ENCODE data around the gene GPANK1.
A peak's percentile ranks its signal among the peaks of the same experiment; 100 is the strongest.

GPANK1 gene

GRCh38 chr6:31661262-31662123, 3.3 kb downstream of the GPANK1 start:
- no peak for DNase-seq

DNA sequence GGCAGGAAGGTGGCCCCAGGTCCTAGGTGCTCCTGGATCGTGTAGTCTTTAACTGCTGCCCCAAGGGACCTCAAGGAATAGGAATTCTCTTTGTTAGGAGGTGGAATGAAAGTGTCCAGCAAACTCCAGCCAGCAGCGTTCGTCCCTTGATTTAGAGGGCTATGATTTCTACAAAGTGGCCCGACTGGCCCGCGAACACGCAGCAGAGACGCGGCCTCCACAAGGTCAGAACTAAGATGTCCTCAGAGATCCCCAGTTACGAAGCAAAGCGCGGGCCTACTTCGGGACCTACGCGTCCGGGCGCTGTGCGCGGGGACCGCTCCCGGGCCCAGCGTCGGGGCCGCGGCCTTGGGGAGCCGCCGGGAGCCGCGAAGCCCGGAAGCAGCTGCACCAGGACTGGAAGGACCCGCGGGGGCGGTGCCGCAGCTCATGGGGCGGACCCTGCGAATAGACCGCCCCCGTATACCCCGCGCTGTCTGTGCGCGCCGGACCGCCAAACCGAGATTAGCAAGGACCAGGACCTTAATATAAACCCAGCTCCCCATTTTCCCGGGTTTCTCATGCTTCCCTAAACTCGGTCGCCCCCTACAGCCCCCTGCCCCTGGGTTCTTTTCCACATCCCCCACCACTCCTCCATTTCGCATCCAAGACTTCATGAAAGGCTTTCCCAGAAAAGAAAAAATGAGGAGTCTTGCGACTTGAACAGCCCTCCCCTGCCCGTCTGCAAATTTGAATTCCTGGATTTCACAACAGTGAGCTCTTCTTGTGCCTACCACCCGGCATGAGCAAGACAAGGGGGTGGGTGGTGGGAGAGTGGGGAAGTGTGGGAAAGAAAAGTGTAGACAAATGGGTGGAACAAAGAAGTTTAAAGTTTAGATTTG, 4.2 kb downstream of the GPANK1 start, which contains the start of gene C6orf47:
C6orf47 (minus strand) TSS at position 398 of the 881 bp plus-strand sequence. CDS start 831 bp downstream, outside the sequence.
- DNase-seq: peak; percentile 71

DNA sequence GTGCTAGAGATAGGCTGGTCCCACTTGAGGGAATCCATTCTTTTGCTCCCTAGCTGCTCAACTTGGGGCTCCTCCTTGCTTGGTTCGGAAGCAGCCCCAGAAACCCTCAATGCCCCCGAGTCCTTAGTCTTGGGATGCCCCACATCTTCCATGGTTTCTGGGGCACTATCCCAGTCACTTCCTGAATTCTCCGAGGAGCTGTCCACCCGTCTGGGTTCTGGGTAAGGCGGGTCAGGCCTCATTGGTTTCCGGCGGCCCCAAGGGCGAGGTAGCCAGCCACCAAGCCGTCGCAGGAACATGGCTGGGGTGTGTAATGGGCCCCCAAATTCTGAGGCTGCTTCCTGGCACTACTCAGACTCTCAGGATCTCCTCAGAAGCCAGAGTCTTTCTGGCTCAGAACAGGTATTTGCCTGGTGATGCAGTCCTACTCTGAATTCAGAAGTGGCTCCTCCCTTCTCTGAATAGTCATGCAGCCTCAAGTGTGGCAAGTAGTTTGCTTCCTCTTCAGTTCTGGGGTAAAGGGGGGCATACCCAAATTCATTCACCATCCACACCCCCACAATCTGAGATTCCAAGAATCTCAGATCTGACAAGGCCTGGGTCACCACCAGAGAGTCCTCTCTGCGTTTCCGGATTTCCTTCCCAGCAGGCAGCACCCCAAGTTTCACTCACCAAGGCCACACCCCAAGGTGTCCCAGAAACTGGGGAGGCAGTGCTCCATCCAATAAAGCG, 5.0 kb downstream of the GPANK1 start:
- peak; percentile 57 for DNase-seq

- DNase-seq: no peak
These were observed 5.7 kb downstream of the GPANK1 start for GRCh38 chr6:31658983-31659648.

GRCh38 chr6:31658158-31658688, 6.6 kb downstream of the GPANK1 start:
- DNase-seq: no peak

- DNase-seq: peak; percentile 29
These were observed 7.2 kb downstream of the GPANK1 start for GRCh38 chr6:31657406-31658157.

DNA sequence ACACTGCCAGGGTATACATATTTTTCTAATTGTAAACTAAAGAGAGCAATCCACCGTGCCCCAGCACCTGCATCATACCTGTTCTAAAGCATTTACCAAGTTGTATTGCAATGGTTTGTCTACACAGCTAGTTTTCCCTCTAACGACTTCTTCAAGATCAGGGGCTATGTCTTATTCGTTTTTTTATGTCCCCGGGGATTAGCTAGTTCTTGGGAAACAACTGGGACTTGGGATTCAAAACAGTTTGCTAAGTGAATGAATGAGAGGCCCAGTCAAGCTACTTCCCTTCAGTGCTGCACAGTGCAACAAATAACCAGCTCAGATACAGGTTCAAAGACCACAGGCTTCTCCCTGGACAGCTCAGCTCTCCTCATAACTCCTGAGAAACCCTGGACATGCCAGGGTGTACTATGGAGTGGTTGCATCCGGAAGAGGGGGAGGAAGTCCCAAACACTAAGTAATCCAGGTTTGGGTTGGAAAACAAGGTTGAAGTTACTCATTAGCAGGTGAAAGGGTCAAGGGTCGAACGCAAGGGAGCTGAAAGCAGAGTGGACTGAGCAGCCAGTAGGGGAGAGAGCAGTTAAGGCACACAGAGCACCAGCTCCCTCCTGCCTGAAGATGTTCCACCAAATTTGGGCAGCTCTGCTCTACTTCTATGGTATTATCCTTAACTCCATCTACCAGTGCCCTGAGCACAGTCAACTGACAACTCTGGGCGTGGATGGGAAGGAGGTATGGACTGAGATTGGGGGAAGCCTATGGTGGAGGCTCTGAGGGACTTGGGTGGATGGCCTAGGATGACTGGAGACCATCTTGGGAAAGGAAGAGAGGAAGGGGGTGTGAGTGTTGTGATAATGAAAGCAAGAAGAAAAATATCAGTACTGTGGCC, 9.2 kb downstream of the GPANK1 start, which contains the start of gene APOM:
APOM (plus strand) TSS at position 546 of the 889 bp plus-strand sequence; CDS start at position 619, 73 bp downstream.
- DNase-seq: no peak

GRCh38 chr6:31654574-31655348, 10.0 kb downstream of the GPANK1 start:
- no peak for DNase-seq

- DNase-seq: no peak
These were observed 11.7 kb downstream of the GPANK1 start for GRCh38 chr6:31652925-31653724.

- DNase-seq: peak; percentile 51
These were observed 13.1 kb downstream of the GPANK1 start for GRCh38 chr6:31651602-31652191.

- DNase-seq: no peak
These were observed 19.5 kb downstream of the GPANK1 start for GRCh38 chr6:31645325-31645724.

DNA sequence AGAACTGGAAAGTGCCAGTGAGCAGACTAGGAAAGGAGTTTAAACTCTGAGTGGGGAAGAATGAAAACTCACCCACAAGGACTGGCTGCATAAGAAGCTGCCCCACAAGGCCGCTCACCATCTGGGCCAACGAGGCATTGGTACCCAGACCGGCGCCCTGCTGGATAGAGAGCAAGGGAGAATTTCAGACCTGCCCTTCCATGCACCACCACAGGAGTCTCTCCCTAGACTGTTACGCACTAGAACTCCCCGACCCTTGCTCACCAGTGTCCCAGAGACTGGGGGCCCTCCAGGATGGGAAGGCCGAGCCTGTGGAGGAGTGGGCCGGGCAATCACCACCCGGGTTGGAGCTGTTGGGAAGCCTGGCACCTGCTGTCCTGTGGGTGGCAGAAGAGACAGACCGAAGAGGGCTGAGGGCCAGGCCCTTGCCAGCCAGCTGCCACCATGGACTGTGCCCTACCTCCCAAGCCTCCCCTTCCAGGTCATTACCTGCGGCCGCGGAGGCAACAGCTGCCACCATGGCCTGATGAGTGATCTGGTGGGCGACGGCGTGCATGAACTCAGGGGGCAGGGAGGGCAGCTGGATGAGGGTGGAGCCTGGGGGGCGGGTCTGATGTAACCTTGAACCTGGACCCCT, 20.9 kb downstream of the GPANK1 start:
- no peak for DNase-seq

DNA sequence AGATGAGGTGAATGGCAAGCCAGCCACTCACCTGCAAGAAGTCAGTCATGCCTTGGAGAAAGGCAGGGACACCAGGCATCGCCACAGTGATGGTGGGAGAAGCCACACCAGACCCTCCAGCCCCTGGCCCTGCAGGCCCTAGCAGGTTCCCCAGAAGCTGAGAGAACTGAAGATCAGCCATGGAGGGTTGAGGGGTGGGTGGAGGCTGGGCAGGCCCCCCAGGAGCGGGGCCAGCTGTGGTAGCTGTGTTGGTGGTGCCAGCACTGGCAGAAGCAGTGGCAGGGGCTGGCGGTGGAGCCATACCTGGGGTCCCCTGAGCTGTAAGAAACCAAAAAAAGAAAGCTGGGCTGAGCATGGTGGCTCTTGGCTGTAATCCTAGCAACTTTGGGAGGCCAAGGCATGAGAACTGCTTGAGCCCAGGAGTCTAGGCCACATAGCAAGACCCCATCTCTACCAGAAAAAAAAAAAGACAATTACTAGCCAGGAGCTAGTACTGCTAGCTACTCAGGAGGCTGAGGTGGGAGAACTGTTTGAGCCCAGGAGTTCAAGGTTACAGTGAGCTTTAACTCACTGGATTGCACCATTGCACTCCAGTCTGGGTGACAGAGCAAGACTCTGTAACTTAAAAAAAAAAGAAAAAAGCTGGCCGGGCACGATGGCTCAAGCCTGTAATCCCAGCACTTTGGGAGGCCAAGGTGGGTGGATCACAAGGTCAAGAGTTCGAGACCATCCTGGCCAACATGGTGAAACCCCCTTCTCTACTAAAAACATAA, 21.8 kb downstream of the GPANK1 start:
- no peak for DNase-seq

GRCh38 chr6:31641370-31641769, 23.4 kb downstream of the GPANK1 start:
- no peak for DNase-seq

- DNase-seq: no peak
These were observed 24.2 kb downstream of the GPANK1 start for GRCh38 chr6:31640612-31641011.

GRCh38 chr6:31639449-31639861, 25.3 kb downstream of the GPANK1 start:
- DNase-seq: no peak

- no peak for DNase-seq
These were observed 25.8 kb downstream of the GPANK1 start for GRCh38 chr6:31639043-31639442.

Data from CD4-positive, alpha-beta T cell treated with Interleukin-4 for 4 hours (primary cell).